Measurements from ENCODE around the gene ITGA1.

The ITGA1 gene

GRCh38 chr5:52998552-52999313 lies 211.0 kb downstream of the ITGA1 start:
- no peak for DNase-seq (ENCODE audit: low spot score)

- no peak for DNase-seq (ENCODE audit: low spot score)
Measured at GRCh38 chr5:52999344-52999949, 211.7 kb downstream of the ITGA1 start.

GRCh38 chr5:53001541-53001940 lies 213.8 kb downstream of the ITGA1 start:
- DNase-seq (ENCODE audit: low spot score) = no peak

- no peak for DNase-seq (ENCODE audit: low spot score)
Measured at GRCh38 chr5:53002491-53002890, 214.8 kb downstream of the ITGA1 start.

- DNase-seq (ENCODE audit: low spot score) = no peak
Measured at GRCh38 chr5:53003144-53003543, 215.4 kb downstream of the ITGA1 start.

GRCh38 chr5:53006911-53007890 lies 219.5 kb downstream of the ITGA1 start:
- no peak for DNase-seq (ENCODE audit: low spot score)

GRCh38 chr5:53008751-53009150 lies 221.0 kb downstream of the ITGA1 start:
- DNase-seq (ENCODE audit: low spot score) = no peak

Measured in hematopoietic multipotent progenitor cell treated with erythropoietin and hydrocortisone succinate and interleukin-3 and kit ligand, for 15 days (in vitro differentiated cells).